NCI-H446 treated with DMSO at 0.1 percent for 48 hours (cell line): Measurements from ENCODE around the gene GLS.
"Not testable (repeated sequence)": the region's sequence is repeated elsewhere in the genome, so short reads cannot be mapped to it uniquely, and the experiment has no call there.

ENCODE experiments used
- DNase-seq: peaks from one replicate; lab custom pipeline; 2025; lab: John Stamatoyannopoulos, UW

GLS gene

GRCh38 chr2:190885844-190886243 is 5.2 kb downstream of the GLS start:
- not testable (repeated sequence) for DNase-seq

- peak; percentile 20 for DNase-seq
Observed at GRCh38 chr2:190887089-190887488, 6.5 kb downstream of the GLS start.

DNA sequence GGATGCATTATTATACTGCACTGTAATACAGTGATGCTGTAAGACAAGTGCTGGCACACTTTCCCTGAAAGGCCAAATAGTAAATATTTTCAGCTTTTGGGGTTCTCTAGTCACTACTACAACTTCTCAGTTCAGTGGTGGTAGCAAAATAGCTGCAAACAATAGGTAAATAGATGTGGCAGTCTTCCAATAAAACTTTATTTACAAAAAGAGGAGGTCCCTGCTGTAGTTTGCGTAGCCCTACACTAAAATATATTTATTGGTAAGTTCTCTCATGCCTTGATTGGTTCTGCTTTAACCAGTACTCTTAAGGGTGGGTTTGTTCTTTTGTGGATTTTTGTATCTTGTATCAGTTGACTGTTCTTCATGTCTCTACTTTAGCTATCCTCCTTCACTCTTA is 7.8 kb downstream of the GLS start:
- DNase-seq: no peak

GRCh38 chr2:190889175-190889943 is 8.7 kb downstream of the GLS start:
- no peak for DNase-seq

DNA sequence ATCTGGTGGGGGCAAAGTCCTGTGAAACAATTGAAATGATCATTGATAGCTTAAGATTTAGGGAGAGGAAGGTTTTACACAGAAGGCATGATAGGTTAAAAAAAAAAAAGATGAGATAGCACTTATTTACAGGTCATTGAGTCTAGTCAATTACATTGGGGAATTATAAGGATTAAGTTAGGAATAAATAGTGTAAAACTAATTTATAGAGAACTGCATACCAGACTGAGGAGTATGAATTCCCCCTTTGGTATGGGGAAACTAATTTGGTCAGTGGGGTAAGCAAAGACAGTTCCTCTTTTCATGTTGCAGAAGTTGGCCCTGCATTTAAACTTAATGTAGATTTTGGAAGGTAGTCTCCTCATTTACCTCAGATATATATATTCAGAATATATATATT is 10.8 kb downstream of the GLS start:
- no peak for DNase-seq

DNA sequence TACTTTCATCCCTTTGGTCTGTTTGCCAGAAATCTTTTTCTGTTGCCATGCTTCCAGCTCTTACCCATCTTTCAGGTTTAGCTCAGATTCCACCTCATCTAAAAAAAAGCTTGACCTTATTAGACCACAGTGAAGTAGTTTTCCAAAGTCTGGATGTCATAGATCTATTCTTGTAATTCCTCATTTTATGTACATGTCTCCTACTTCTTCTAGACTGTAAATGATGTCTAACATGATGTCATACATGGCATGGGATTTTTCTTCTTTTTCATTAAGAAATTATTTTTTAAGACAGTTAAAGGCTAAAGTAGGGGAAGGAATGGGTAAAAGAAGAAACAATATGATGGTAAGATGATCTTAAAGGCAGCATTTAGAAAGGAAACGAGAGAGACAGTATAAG is 11.3 kb downstream of the GLS start:
- no peak for DNase-seq

- DNase-seq: no peak
Observed at GRCh38 chr2:190893157-190893556, 12.5 kb downstream of the GLS start.

DNA sequence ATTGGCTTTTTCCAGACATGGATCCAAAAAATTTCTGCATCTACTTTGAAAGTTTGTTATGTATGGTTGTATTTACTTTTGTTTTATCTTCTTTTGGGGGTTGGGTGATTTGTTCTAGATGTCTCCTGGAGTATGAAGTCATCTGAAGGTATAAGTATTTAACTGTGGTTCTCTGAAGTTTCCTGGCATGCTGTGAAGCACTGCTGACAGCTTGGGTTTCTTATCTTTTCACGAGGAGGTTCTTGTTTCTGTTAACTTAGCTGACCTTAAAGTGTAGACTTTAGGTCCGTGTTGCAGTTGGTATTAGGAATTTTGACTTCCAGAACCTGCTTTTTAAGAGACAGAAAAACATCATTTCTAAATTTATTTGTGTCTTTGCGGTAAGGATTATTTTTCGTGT is 15.9 kb downstream of the GLS start:
- no peak for DNase-seq

- no peak for DNase-seq
Observed at GRCh38 chr2:190903693-190904450, 23.3 kb downstream of the GLS start.

DNA sequence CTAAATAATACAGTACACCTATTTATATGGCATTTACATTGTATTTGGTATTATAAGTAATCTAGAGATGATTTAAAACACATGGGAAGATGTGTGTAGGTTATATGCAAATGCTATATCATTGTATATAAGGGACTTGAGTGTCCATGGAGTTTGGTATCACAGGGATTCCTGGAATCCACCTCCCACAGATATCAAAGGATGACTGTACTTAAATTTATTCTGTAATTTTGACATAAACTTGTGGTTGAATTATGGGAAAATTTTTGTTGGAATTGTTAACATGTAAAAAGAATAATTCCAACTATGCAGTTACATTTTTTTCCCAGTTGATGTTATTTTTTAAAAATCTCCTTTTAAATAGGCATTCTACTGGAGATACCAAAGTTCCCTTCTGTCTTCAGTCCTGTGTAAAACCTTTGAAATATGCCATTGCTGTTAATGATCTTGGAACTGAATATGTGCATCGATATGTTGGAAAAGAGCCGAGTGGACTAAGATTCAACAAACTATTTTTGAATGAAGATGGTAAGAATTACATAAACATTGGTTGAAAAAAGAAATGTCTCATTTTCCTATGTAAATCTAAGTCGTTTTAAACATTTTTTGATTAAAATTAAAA is 24.1 kb downstream of the GLS start:
- no peak for DNase-seq

- DNase-seq: no peak
Observed at GRCh38 chr2:190908532-190908931, 27.9 kb downstream of the GLS start.

DNA sequence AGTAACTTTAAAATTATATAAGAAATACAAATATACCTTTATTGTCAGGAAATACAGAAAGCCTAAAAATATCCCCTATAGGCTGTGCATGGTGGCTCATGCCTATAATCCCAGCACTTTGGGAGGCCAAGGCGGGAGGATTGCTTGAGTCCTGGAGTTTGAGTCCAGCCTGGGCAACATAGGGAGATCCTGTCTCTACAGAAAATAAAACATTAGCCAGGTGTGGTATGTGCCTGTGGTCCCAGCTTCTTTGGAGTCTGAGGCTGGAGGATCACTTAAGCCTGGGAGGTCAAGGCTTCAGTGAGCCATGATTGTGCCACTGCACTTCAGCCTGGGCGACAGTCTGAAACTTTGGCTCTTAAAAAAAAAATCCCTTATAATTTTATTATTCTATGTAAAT is 29.1 kb downstream of the GLS start:
- DNase-seq: no peak

- DNase-seq: no peak
Observed at GRCh38 chr2:190910341-190911136, 29.9 kb downstream of the GLS start.

DNA sequence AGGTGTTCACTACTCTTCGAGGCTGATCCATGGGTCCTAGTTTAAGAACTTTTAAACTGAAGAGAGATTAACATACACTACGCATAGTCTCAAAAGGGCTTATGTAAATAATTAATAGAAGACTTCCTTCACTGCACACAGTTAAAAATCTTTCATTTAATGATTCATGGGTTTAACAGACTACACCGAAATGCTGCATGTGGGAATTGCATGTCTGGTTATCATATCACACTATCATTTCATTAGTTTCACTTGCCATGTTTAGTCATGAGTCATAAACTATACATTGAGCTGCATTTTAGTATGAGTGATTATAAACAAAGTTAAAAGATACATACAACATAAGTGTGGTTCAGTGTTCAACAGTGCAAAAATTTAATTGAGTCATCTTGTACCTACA is 31.2 kb downstream of the GLS start:
- no peak for DNase-seq

DNA sequence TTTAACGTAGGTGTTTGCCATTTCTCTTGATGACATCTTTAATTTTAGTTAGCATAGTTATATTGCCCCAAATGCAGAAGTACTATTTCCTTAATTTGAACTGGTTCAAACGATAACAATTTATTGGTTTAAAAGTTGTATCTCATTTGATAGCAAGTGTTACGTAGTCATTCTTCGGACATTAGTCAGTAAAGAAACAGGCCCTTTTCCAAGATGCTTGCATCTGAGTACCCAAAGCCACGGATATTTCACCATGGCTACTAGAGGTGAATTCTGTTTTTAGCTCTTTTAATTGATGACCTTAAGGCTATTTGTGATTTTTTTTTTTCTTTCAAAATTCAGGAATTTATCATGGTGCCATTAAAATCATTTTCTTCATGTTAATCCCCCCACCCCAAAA is 32.1 kb downstream of the GLS start:
- no peak for DNase-seq

DNA sequence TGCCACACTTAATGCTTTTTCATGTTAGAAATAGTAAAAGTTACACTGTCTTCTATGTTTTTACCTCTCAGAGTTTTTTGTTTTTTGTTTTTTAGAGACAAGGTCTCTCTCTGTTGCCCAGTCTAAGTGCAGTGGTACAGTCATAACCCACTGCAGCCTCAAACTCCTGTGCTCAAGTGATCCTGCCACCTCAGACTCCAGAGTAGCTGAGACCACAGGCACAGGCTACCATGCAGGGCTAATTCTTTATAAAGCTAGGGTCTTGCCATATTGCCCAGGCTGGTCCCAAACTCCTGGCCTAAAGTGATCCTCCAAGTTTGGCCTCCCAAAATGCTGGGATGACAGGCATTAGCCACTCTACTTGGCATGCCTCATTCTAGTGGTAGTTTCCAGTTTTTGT is 33.1 kb downstream of the GLS start:
- DNase-seq: no peak

GRCh38 chr2:190916829-190917228 is 36.2 kb downstream of the GLS start:
- DNase-seq: no peak

GRCh38 chr2:190920085-190920484 is 39.5 kb downstream of the GLS start:
- DNase-seq: no peak

DNA sequence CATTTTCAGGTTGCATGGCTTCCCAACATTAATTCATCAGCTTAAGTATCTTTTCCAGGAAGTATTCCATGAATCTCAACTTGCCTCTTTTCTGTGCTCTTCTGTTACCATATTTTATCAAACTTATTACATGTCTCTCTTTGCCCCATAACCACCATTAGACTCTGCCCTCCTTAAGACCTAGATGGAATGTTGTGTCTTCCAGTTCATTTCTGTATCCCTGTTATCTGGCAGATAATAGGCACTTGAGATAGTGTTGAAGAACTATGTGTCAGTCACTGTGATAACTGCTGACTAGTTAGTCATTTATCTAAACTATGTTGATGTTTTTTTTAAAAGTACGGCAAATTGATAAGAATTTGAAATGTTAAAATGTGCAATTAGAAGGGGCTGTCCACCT is 41.8 kb downstream of the GLS start:
- no peak for DNase-seq

GRCh38 chr2:190927301-190927700 is 46.7 kb downstream of the GLS start:
- DNase-seq: no peak

GRCh38 chr2:190929919-190930318 is 49.3 kb downstream of the GLS start:
- no peak for DNase-seq

DNA sequence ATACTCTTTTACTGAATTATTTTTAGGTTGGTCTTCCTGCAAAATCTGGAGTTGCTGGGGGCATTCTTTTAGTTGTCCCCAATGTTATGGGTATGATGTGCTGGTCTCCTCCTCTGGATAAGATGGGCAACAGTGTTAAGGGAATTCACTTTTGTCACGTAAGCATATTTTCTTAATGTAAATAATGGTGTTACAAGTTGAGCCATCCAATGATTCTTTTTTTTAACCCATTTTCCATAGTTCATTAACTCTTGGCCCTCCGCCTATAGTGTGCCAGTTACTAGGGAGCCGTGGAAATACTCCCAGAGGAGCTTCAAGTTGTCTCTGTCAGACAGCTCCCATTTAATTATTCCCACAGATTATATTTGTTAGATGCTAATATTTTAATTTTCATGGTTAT is 49.8 kb downstream of the GLS start:
- DNase-seq: peak; percentile 58
